Erythroblast (primary cell): Measurements from ENCODE around the gene DKC1.

Source experiments
- DNase-seq, 2 experiments: peaks; one replicate each; lab custom pipeline; 2025; lab: John Stamatoyannopoulos, UW
- GATA1 ChIP-seq: IDR thresholded peaks from 2 replicates; pipeline ENCODE4 v1.6.1; 2011; ENCODE audit warnings: low read depth, mild to moderate bottlenecking, control low read depth, low read length, moderate library complexity
- POLR2A ChIP-seq: IDR thresholded peaks from 2 replicates; pipeline ENCODE4 v1.6.1; 2011; ENCODE audit warnings: mild to moderate bottlenecking, low read length

DKC1 gene

DNA sequence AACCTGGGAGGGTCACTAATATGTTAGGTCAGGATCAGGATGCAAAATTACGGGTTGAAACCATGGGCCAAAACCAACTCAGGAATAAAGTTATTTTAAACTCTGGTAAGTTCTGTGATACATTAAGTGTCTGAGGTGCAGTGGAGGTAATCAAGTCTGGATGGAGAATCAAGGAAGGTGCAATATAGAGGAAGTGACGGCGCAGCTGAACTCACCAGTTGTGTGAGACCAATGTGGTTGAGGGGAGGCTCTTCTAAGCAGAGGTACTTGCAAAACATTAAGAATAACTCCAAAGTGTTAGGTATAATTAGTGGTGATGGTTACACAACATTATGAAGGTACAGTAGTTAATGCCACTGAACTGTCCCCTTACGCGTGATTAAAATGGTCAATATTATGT lies 31.5 kb upstream of the DKC1 start:
- no peak for TF ChIP-seq POLR2A
- no peak for TF ChIP-seq GATA1
- DNase-seq: no peak

DNA sequence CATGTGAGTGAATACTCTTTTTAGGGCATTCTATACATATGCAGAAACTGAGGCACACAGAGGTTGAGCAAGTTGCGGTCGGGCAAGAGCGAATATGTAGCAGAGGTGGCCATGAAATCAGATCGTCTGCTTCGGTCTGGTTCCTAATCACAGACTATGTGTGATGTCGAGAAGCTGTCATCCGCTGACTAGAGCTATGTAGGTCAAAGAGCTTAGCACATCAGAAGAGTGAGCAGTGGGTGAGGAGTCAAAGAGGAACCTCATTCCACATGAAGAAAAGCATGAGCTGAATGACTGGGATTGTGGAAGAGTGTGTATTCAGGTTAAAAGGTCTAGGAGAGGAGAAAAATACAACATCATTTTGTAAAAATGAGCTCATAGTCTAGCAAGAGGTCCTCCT lies 30.8 kb upstream of the DKC1 start:
- TF ChIP-seq POLR2A (no peak), GATA1 (no peak)
- no peak for DNase-seq

- no peak for TF ChIP-seq GATA1
- DNase-seq: no peak
Measured at GRCh38 chrX:154732421-154733065, 30.1 kb upstream of the DKC1 start.

GRCh38 chrX:154733066-154733425 lies 29.6 kb upstream of the DKC1 start:
- DNase-seq: no peak
- TF ChIP-seq GATA1: no peak
- TF ChIP-seq POLR2A: no peak

DNA sequence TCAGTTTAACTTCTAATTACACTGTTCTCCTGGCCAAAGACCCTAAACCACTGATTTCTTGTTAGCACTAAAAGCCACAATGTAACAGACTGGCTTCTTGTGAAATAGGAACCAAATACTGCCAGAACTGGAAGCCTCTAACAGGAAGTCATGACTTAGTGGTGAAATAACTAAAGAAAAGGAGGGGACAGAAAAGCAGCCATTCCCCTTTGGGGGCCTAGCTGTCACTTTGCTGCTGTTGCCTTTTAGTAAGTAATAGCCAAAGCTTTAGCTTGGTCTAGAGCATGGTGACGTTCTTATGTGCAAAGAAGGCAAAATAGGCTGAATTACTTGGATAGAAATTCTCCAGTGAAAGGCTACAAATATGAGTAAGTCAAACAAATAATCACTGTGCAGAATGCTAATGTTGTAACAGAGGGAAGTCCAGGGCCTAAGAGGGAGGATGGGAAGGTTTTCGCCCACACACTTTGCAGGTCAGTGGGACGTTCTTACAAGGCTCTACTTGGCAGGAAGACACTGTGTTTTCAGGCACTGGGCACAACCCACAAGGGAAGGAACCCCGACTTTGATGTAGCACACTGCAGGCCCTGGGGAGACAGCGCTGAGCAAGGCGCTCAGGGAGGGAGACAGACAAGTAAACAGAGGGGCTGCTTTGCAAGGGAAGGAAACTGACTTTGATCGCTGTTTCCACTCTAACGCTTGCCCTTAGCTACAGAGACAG lies 28.4 kb upstream of the DKC1 start:
- DNase-seq: peak in 1 of 2 experiments; percentile 13
- TF ChIP-seq GATA1 (no peak), POLR2A (no peak)

GRCh38 chrX:154735695-154736393 lies 26.8 kb upstream of the DKC1 start:
- TF ChIP-seq POLR2A: no peak
- TF ChIP-seq GATA1: no peak
- no peak for DNase-seq

DNA sequence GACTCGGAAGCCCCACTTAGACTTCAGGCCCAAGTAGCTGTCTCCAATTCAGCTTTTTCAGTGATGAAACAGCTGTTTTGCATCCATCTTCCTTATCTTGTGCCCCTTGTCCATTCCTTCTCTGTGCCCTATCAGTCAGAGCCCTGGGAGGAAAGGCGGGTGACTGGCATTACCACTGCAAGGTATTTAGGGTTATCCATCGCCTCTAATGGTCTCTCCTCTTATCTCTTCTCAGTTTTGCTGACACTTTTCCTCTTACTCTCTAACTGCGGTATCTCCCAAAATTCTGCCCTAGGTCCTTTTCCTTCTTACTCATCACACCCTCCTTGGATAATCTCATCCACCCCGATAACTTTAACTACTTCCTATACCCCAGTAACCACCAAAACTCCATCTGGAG lies 25.5 kb upstream of the DKC1 start:
- TF ChIP-seq POLR2A (no peak), GATA1 (no peak)
- DNase-seq: peak; percentile 27 to 46

DNA sequence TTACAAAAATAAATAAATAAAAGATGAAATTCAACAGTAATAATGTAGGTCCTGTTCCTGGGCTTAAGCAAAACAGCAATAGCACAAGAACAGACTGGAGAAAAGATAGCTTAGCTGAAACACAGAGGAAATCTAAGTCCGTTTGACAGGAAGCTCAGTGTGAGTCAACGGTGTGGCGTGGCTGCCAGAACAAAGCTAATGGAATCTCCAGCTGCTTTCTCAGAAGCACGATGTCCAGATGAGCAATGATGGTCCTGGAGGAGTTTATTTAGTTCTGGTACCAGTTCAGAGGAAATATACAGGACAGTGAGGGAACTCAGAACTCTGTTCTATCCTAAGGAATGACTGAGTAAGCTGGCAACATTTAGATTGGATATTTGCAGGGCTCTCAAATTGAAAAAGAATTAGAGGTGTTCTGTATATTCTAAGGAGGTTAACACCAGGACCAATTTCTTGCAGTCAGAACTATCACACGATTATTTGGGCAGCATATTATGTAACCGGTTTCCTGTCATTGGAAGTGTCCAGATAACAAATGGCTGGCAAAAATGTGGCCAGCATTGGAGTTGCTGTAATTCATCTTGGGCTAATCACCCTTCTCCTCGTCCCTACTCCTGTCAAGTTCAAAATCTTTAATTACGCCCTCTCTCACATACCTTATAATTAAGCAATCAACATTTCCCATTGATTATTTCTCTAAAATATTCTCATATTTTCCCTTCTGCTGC lies 24.5 kb upstream of the DKC1 start:
- peak in 1 of 2 experiments; percentile 11 for DNase-seq
- no peak for TF ChIP-seq POLR2A
- no peak for TF ChIP-seq GATA1

GRCh38 chrX:154739952-154740465 lies 22.7 kb upstream of the DKC1 start:
- peak in 1 of 2 experiments; percentile 22 for DNase-seq
- TF ChIP-seq GATA1: no peak
- TF ChIP-seq POLR2A: no peak

- TF ChIP-seq GATA1 (no peak), POLR2A (no peak)
- DNase-seq: peak; percentile 11 to 33
Measured at GRCh38 chrX:154742613-154743012, 20.1 kb upstream of the DKC1 start.

DNA sequence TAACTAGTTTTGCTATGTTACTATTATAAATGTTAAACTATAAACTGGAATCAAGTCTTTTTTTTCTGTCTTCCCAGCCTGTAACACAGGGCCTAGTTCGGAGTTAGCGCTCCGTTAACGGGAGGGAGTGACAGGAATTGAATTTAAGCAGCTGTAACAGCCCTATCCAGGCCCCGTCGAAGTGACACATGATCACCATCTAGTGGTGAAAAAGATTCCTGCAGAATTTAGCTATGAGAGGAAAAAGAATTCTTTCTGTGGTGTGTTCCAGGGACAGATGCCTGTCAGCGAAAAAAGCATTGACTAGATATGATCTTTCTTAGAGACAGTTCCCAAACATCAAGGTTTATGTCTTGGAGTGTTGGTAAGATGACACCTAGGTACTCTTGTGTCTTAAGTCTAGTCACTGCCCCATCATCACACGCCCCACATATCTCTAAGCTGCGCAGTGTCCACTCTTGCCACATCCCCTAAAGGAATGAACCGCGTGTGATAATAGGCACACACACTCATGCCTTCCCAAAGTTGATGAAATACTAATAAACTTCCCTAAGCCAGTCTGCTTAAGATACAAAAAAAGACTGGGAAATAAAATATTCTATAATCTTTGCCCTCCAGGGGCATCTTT lies 13.8 kb upstream of the DKC1 start:
- DNase-seq: peak; percentile 77 to 86
- no peak for TF ChIP-seq POLR2A

GRCh38 chrX:154749856-154750255 lies 12.8 kb upstream of the DKC1 start:
- TF ChIP-seq POLR2A: peak; percentile 62
- TF ChIP-seq GATA1: no peak
- peak; percentile 48 to 69 for DNase-seq
